ENCODE data around the gene RHOB.
A peak's percentile ranks its signal among the peaks of the same experiment; 100 is the strongest.
"Not testable (repeated sequence)": the region's sequence is repeated elsewhere in the genome, so short reads cannot be mapped to it uniquely, and the experiment has no call there.

RHOB gene

DNA sequence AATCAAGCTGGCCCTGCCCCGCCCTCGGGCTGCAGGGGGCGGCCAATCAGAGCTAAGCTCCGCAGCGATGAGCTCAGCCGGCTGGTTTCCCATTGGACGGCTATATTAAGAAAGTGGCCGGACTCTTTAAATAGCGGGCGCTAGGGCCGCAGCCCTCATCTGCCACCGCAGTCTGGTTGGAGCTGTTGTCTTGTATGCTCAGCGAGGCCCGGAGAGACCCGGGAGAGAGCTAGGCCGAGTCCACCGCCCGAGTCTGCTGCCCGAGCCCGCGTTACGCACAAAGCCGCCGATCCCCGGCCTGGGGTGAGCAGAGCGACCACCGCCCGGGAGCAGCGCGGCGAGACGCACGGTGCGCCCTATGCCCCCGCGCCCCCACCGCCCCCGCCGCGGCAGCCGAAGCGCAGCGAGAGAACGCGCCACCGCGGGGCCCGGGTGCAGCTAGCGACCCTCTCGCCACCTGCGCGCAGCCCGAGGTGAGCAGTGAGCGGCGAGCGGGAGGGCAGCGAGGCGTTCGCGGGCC, at the start of gene RHOB:
TSS of gene RHOB (plus strand) at position 158 of the 520 bp plus-strand sequence. CDS start 392 bp downstream, outside the sequence.
- peak; percentile 96 for DNase-seq

DNA sequence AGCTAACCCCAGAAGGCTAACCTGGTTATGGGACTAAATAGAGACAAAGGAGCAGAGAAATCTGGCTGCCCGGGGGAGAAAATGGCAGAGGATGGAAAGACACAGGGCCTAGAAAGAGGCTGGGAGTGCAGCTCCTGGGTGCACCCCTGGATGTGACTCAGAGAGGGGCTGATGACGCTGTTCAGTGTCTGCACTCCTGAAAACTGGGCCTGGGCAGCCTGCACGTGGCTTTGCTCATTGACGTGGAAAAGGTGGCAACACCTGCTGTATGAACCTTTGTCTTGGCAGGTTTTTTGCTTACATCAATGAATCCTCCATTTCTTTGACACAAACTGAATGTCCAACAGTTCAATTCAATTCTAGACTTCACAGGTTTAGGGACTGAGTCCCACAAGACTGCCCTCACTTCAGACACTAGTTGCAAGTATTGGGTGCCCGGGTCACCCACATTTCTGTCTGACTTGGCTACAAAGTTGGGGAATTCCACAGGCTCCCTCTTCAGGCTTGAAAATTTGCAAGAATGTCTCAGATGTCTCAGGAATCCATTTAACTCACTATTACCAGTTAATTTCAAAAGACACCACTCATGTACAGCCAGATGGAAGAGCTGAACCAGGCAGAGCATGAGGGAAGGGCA, 48.9 kb upstream of the RHOB start:
- no peak for DNase-seq

DNA sequence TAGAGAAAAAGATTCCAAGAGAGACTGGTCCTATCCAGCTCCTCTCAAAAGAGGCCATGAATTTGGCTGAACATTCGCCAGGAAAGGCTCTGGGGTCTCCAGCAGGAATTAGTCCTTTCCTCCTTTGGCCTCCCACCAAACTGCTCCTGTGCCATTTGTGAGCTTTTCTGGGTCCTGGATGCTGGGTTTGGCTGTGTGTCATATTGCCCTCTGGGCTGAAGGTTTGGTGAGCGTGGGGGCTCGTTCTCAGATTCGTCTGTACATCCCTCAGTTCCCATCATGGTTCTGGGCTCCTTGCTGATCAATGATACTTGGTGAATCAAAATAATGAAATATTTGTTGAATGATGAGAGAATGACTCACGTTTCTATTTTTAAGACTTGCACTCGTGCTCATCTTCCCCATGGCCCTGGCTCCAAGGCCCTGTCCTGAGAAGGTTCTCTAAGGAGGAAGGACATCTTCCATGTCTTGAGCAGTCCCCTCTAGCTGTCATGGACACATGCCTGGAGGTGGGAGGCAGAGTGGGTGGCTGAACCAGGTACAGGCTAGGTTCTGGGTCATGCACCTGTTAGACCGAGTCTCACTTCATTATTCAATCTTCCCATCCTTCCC, 47.8 kb upstream of the RHOB start:
- DNase-seq, result no peak

DNA sequence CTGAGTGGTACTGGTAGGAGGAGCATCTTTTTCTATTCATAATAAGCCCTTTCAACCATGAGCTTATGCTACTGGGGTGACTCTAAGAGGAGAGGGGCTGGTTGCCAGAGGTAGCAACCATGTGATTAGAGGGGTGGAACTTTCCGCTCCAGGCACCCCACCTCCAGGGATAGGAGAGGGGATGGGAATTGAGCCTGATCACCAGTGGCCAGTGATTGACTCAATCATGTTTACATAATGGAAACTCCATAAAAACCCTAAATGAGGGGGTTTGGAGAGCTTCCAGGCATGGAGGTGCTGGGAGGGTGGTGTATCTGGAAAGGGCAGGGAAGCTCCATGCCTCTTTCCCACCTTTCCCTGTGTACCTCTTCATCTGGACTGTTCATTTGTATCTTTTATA, 46.6 kb upstream of the RHOB start:
- no peak for DNase-seq

DNA sequence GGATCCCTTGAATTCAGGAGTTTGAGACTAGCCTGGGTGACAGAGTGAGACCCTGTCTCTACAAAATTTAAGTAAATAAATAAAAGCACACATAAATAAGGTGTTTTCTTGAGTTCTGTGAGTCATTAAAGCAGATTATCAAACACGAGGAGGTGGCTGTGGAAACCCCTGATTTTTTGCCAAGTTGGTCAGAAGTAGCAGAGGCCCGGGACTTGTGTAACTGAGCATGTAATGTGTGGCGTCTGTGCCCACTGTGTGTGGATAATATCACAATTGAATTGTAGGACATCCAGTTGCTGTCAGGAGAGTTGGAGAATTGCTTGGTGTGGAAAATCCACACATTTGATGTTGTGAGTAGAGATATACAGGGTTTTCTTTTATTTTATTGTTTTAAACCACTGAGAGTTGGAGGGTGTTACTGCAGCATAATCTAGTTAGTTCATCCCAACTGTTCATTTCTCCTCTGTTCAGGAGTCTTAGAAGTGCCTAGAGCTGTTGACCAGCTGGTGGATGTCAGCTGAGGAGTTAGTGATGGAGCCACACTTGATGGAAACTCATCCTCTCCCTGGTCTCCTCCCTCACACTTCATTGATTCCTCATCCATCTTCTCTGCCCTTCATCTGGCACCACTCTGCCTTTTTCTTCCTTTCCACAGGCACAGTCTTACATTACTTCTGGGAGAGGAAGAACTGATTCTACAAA, 45.9 kb upstream of the RHOB start:
- no peak for DNase-seq

DNA sequence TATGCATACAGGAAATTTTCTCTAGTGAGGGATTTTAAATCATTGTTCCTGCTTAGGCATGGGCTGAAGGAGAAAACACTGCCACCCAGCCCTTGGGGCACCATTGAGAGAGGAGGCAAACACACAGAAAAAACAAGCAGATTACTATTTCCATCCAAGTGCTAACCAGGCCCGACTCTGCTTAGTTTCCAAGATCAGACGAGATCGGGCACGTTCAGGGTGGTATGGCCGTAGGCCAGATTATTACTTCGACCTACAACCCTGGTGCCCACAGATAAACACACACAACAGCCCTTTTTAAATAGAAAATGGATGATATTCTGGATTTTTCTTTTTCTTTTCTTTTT, 45.4 kb upstream of the RHOB start:
- DNase-seq, result no peak

DNA sequence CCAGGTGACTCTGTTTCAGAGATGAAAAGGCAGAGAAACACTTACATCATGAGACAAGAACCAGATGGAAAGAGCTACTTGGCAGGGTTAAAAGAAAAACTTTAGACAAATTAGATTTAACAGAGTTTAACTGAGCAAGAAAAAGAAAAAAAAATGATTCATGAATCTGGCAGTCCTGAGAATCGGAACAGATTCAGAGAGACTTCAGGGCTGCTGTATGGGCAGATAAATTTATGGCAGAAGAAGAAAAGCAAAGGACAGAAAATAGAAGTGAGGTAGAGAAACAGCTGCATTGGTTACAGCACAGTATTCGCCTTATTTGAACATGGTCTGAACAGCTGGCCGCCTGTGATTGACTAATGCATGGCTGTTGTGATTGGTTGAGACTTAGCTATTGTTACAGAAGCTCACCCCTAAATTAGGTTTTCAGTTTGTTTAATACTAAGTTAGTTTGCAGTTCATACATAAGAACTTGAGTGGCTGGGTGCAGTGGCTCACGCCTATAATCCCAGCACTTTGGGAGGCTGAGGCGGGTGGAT, 43.0 kb upstream of the RHOB start:
- DNase-seq, result no peak

DNA sequence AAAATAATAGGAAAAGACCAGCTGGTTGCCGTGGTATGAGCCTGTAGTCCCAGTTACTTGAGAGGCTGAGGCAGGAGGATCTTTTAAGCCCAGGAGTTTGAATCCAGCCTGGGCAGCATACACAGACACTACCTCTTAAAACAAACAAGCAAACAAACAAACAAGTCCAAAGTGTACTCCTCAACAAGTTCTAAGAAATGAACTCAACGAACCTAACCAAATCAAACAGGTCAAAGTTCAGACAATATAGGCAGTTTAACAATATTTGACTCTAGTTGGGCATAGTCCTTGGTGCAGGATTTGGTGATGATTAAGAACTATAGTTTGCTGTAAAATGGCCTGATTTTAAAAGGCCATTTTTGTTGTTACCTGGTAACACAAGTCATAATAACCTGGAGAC, 41.9 kb upstream of the RHOB start:
- no peak for DNase-seq

DNA sequence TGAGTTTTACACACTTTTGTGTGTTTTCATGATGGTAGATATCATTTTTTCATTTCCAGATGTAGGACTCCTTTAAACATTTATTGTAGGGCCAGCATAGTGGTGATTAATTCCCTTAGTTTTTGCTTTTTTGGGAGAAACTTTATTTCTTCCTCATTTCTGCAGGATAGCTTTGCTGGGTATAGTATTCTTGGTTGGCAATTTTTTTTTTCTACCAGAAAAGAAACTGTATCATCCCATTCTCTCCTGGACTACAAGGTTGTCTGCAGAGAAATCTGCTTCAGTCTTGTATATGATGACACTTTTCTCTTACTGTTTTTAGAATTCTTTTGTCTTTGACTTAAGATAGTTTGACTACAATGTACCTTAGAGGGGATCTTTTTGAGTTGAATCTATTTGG, 37.8 kb upstream of the RHOB start:
- no peak for DNase-seq

DNA sequence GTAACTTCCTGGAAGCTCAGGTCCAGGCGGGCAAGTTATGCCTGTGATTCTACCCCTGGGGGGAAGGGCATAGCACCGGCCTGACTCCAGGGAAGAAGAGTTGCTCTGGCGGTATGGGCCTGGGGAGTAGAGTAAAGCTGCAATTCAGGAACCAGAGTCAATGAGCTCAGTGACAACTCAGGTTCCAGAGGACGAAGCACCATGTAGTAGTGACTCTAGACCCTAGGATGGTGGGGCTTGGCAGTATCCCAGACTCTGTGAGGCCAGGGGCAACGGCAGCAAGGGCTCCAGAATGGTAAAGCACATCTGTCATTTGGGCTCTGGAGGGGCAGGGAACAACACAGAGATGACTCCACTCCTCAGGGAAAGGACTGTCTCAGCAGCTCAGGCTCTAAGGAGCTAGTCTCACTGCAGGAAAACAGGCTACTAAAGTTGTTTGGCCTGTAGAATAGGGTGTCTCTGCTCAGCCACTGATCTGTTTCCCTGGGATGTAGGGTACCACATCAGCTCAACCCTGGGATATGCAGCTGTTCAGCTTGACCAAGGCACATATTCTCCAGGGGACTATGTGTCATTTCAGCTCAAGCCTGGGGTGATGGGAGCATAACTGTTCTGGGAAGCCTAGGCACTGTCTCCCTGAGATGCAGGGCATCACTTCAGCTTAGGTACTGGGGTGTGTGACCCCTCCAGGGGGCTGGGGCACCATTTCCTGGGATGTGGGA, 36.2 kb upstream of the RHOB start:
- no peak for DNase-seq

DNA sequence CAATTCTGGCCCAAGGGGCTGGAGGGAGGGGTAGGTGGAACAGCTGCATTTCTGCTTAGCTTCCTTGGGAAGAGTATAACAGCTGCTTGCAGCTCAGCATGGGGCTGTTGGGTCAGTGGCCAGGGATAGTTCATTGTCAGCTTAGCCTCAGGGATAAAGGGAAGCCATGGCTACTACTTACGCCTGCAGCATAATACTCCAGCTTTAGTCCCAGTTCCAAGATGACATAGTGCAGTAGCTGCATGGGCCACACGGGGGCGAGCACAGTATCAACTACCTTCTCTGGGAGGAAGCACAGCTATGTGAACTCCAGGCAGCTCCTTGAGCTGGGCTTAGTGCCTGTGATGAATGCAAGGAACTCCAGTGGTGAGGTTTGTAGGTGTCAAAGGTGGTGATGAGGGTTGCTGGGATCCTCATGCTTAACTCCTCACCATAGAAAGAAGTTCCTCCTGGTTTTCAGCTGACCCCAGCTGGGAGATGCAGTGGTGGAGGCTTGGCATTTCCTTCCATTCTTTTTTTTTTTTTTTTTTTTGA, 35.4 kb upstream of the RHOB start:
- DNase-seq, result peak; percentile 73

DNA sequence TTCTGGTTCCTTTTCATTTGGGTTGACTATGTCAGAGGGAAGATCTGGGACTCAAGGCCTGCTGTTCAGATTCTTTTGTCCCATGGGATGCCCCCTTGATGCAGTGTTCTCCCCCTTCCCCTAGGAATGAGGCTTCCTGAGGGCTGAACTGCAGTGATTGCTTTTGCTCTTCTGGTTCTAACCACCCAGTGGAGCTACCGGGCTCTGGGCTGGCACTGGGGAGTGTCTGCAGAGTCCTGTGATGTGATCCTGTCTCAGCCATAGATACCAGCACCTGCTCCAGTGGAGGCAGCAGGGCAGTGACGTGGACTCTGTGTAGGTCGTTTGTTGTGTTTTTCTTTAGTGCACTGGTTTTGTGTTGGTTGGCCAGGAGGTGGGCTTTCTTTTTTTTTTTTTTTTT, 32.1 kb upstream of the RHOB start:
- DNase-seq, result no peak

DNA sequence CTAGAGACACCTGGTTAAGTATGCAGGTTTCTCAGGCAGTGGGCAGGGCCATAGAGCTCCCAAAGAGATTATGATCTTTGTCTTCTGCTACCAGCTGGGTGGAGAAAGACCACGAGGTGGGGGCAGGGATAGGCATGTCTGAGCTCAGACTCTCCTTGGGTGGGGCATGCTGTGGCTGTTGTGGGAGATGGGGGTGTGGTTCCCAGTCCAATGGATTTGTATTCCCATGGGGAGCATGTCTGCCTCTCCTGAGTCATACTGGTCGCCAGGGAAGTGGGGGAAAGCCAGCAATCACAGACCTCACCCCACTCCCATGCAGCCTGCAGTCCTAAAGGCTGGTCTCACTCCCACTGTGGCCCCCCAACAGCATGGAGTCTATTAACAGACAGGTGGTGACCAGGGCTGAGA, 31.4 kb upstream of the RHOB start:
- no peak for DNase-seq

DNA sequence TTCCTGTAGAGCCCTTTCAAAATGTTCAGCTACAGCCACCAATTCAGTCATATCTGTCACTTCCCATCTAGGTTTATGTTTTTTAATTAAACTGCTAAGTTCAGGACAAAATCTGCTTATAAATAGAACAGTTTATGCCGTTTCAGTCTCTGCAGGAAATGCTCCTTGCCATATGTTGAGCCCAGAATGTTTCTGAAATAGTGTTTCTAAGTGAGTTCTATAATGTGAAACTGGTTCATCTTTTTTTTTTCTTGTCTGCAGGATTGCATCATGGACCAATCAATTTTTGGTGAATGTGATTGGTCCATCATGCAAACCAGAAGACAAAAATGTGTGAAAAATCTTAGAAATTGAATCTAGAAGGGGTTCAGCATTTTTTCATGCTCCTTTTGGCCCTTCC, 30.2 kb upstream of the RHOB start:
- DNase-seq, result no peak

DNA sequence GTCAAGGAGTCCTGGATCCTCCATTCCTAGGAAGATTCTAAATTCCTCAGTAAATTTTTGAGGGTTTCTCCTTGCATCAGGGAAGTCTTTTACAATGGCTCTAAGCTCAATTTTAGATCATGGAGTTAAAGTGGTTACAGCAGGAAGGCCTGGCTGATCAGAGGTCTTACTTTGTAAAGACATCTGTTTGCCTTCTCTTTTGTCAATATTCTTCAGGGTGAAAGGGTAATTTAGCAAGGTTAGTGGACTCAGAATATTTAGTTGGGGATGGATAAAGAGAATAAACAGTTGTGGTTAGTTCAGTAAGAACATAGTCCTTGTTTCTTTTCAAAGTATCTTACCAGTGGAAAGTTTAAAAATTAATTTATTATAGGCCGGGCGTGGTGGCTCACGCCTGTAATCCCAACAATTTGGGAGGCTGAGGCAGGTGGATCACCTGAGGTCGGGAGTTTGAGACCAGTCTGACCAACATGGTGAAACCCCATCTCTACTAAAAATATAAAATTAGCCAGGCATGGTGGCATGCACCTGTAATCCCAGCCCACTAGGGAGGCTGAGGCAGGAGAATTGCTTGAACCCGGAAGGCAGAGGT, 29.5 kb upstream of the RHOB start:
- not testable (repeated sequence) for DNase-seq

DNA sequence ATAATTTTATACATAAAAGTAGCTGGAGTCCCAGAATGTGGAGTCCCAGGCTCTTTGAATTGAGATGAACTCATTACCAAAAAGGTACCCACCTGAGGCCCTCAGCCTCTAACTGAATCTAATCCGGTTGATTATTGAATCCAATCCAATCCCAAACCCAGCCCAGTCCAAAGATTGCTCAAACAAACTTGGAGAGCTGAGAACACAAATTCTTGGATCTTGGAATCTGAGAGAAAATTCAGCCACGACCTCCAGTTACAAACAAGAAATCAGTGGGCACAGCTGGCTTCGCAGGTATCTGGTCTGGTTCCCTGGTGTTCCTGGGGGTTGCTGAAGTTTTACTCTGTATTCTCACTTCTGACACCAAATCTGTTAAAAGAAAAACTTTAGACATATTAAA, 28.4 kb upstream of the RHOB start:
- no peak for DNase-seq

DNA sequence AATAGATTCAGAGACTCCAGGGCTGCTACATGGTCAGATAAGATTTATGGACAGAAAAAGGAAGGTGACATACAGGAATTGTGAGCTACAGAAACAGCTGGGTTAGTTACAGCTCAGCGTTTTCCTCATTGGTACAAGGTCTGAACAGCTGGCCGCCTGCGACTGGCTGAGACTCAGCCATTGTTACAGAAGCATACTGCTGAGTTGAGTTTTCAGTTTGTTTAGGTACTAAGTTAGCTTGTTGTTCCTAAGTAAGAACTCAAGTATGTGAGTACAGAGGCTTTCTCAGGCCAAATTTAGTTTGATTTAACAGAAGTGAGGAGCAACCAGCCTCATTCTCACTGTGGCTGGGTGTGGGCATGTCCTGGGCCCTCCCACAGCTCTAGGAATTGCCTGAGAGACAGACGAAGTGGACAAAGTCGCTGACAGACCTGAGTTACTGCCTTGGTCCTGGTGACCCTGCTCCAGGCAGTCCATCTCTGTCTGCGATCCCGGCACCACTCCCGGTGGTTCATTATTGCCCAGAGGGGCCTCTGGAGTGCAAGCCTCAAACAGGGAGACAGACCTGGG, 27.8 kb upstream of the RHOB start:
- no peak for DNase-seq

DNA sequence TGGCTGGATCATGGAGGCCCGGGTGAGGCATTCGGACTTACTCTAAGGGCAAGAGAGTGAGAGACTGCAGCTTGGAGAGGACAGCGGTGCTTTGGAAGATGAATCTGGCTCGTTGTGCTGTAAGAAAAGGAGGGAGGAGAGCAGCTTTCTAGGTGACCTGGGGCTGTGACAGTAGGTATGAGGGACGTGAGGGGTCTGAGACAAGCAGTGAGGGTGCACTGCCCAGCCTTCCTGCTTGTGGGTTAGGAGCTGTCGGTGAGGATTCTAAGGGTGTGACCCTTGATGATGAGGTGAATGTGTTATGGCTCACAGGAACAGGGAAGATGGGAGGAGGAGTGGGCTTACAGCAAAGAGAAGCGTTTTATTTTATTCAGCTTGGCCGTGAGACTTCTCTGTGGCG, 27.1 kb upstream of the RHOB start:
- no peak for DNase-seq

DNA sequence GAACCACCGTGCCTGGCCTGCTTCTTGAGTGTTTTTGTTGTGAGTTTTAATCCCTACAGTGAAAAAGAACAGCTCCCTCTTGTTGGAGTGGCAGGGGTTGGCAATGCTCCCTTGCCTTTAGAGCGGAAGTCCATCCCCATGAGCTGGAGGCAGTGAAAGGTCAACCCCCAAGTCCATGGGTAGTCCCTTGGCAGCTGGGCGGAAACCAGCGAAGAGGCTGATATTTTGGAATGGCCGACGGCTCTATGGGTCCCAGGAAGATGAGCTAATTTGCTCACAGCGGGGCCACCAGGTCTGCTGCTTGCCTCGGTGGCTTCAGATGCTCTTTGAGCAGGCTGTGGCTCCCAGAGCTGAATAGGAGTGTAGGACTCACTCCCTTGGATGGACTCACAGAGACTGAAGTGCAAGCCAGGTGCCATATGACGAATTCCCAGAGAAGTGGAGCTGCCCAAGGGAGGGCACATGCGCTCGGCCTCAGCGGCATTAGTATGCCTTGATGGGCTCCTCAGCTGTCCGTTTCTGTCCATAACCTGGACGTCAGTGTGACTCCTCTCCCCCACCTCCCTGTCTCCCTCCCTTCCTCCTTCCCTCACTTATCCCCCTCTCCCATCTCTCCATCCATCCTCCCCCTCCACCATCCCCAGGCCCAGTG, 25.4 kb upstream of the RHOB start:
- no peak for DNase-seq

DNA sequence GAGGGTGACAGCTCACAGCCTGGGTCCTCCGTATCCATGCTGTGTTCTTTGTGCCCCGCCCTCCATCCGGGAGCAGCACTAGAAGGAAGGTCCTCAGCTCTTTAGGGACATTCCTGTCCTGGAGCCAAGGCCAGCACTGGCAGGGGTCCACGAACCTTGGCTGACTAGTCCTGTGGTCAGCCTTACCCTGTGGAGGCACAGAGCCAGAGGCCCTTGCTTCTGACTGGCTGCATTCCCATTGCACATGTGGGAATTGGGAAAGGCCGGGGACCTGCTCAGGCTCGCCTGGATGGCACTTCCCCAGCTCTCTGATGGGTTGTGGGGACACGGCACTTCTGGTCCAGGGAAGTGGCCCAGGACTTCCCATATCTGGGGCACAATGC, 24.9 kb upstream of the RHOB start:
- DNase-seq, result no peak

DNA sequence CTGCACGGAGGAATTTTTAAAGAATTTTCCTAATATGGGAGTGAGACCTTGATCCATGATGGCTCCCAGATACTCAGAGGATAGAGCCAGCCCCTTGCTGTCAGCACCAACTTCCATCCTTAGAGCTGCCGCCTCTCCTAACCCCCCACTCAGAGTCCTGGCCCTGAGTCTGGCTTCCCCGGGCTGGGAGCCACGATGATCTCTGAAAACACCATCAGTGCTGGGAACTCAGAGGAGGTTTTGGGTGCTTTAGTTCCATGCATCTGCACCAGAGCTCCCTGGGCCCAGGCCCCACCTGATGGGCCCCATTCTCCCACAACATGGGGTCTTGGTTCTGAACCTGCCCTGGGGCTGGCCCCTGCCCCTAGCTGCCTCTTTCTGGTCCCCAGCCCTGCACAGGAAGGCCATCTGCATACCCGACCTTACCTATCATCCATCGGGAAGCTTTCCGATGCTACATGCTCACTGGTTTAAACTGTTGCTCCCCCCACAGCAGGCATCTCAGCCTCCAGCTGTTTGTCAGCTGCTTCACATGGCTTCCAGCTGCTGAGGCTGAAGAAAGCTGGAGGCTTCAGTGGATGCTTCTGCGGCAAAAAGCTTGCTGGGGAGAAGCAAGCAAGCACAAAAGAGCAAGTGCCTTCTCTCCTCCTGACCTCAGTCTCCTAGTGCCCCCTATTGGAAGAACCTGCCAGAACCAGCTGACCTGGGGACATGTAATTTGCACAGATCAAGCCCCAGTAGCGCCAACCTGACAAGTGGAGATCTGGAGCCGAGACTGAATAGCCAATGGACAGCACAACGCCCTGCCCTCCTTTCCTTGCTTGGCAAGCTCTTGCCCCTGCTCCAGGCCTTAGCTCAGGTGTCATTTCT, 24.2 kb upstream of the RHOB start:
- DNase-seq, result no peak
